ENCODE measurements around the gene GPR180. TPM values are rescaled to one million over a fixed set of nuclear protein-coding genes. Genes with fewer than 3 reads are reported as not detected.
"Not testable (repeated sequence)": the region's sequence is repeated elsewhere in the genome, so short reads cannot be mapped to it uniquely, and the experiment has no call there.

Gene GPR180
- total RNA-seq, 4 donors from 2014 or later: 10.4 to 13.3 (median 10.9) TPM

GRCh38 chr13:94623316-94623715 is 21.7 kb downstream of the GPR180 start:
- intact Hi-C loops (cut with DNase I): no loop called here
- Histone ChIP-seq H3K27ac (no peak overlapping the region), H3K36me3 (peaks cover 0 to 16% of the 10 kb centered on the region in 2 donors), H3K27me3 (no peaks in the 10 kb centered on the region), H3K9me3 (no peaks in the 10 kb centered on the region), H3K4me3 (replicated peaks in 1 of 3) (no peak overlapping the region), H3K4me1 (no peaks in the 10 kb centered on the region)
- WGBS, 2 donors: 91 to 95% methylated on average over 4 of the region's 4 CpGs
- no peak for TF ChIP-seq POLR2A (IDR thresholded peaks at IDR 0.05)
- TF ChIP-seq, protein P1, sequence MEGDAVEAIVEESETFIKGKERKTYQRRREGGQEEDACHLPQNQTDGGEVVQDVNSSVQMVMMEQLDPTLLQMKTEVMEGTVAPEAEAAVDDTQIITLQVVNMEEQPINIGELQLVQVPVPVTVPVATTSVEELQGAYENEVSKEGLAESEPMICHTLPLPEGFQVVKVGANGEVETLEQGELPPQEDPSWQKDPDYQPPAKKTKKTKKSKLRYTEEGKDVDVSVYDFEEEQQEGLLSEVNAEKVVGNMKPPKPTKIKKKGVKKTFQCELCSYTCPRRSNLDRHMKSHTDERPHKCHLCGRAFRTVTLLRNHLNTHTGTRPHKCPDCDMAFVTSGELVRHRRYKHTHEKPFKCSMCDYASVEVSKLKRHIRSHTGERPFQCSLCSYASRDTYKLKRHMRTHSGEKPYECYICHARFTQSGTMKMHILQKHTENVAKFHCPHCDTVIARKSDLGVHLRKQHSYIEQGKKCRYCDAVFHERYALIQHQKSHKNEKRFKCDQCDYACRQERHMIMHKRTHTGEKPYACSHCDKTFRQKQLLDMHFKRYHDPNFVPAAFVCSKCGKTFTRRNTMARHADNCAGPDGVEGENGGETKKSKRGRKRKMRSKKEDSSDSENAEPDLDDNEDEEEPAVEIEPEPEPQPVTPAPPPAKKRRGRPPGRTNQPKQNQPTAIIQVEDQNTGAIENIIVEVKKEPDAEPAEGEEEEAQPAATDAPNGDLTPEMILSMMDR (IDR thresholded peaks at IDR 0.05): no peak
- no peak for DNase-seq

- H3K4me1 ChIP-seq: no peaks in the 10 kb centered on the region
These were observed 29.2 kb downstream of the GPR180 start for GRCh38 chr13:94630858-94631257.

DNA sequence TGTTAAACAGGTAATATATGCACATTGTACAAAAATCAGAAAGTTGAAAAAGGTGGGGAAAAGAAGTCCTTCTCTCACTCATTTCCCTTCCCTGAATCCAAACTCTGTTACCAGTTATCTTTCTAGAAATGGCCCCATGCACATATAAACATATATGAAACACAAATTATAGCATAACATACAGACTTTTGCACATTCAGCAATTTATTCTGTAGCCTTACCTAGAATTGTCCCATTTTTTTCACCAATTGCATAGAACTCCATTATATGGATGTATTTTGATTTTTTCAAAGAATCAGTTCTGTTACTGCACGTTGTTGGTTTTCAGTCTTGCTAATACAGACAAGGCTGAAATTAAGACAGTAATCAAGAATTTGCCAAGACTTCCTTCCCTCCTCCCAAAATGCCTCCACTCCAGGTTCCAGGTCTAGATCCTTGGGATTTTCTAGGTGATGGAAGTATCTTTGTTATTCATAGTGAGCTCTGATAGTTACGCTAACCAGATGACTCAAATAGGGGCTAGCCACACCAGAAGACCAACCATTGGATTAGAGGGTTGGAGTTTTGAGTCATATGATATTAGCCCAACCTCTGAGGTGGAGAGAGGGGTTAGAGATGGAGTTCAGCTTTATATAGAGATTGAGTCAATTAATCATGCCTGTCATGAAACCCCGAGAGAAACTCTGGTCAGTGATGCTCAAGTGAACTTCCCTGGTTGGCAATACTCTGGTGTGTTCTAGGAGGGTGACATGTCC is 30.7 kb downstream of the GPR180 start:
- intact Hi-C loops (cut with DNase I): no loop called here
- 93 to 96% methylated on average over 3 of the region's 3 CpGs for WGBS, 2 donors

More at GRCh38 chr13:94630858-94631257, 29.2 kb downstream of the GPR180 start:
- Histone ChIP-seq H3K27me3 (no peaks in the 10 kb centered on the region), H3K9me3 (no peaks in the 10 kb centered on the region), H3K27ac (no peak overlapping the region), H3K36me3 (no peaks in the 10 kb centered on the region), H3K4me3 (replicated peaks in 1 of 3) (no peak overlapping the region)
- 74% methylated on average over 2 of the region's 2 CpGs; no CpG with 5 or more reads in 1 of the 2 donors for WGBS, 2 donors
- no peak for TF ChIP-seq POLR2A (IDR thresholded peaks at IDR 0.05)
- TF ChIP-seq, protein P1 (IDR thresholded peaks at IDR 0.05): no peak
- intact Hi-C loops (cut with DNase I): no loop called here
- peak in 1 of 2 donors; percentile 17 for DNase-seq

GRCh38 chr13:94636096-94636495 is 34.4 kb downstream of the GPR180 start:
- 78 to 80% methylated on average over 5 of the region's 5 CpGs for WGBS, 2 donors

More for the DNA sequence above, 30.7 kb downstream of the GPR180 start:
- no peak overlapping the region for H3K4me3 ChIP-seq (replicated peaks in 1 of 3)
- no peaks in the 10 kb centered on the region for H3K36me3 ChIP-seq
- no peaks in the 10 kb centered on the region for H3K9me3 ChIP-seq
- H3K4me1 ChIP-seq: no peaks in the 10 kb centered on the region
- H3K27me3 ChIP-seq: no peaks in the 10 kb centered on the region
- DNase-seq: no peak
- H3K27ac ChIP-seq: no peak overlapping the region
- no peak for TF ChIP-seq POLR2A (IDR thresholded peaks at IDR 0.05)
- TF ChIP-seq, protein P1 (IDR thresholded peaks at IDR 0.05): no peak

DNA sequence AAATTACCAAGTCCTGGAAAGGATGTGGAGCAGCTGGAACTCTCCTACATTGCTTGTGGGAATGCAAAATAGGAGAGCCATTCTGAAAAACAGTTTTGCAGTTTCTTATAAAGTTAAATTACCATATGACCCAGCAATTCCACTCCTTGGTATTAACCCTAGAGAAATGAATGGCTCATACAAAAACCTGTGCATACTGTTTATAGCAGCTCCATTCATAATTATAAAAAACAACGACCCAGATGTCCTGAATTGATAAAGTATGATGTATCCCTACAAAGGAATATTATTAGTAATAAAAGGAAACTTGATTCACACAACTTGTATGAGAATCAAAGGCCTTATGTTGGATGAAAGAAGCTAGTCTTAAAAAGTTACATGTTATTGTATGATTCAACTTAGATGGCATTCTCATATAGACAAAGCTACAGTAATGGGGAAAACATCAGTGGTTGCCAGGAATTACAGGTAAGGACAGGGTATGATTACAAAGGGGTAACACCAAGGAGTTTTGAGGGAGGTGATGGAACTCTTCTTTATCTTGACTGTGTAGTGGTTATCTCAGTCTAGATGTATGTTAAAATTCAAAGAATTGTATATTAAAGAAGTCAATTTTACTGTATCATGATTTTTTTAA is 35.4 kb downstream of the GPR180 start:
- no peaks in the 10 kb centered on the region for H3K9me3 ChIP-seq
- TF ChIP-seq POLR2A (IDR thresholded peaks at IDR 0.05): no peak
- TF ChIP-seq, protein P1 (IDR thresholded peaks at IDR 0.05): no peak
- H3K36me3 ChIP-seq: no peaks in the 10 kb centered on the region
- H3K27ac ChIP-seq: no peak overlapping the region
- 91 to 98% methylated on average over 1 of the region's 1 CpG for WGBS, 2 donors
- peaks cover 9 to 11% of the 10 kb centered on the region in 2 donors for H3K4me1 ChIP-seq
- intact Hi-C loops (cut with DNase I): no loop called here
- H3K27me3 ChIP-seq: no peaks in the 10 kb centered on the region
- H3K4me3 ChIP-seq (replicated peaks in 1 of 3): no peak overlapping the region
- DNase-seq: no peak

More at GRCh38 chr13:94636096-94636495, 34.4 kb downstream of the GPR180 start:
- H3K4me1 ChIP-seq; intact Hi-C loops (cut with DNase I); H3K9me3 ChIP-seq; DNase-seq; H3K27ac ChIP-seq; H3K27me3 ChIP-seq; H3K36me3 ChIP-seq; H3K4me3 ChIP-seq (replicated peaks in 1 of 3): not testable (repeated sequence)

DNA sequence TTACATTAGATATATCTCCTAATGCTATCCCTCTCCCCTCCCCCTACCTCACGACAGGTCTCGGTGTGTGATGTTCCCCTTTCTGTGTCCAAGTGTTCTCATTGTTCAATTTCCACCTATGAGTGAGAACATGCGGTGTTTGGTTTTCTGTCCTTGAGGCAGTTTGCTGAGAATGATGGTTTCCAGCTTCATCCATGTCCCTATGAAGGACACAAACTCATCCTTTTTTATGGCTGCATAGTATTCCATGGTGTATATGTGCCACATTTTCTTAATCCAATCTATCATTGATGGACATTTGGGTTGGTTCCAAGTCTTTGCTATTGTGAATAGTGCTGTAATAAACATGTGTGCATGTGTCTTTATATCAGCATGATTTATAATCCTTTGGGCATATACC is 36.0 kb downstream of the GPR180 start:
- H3K9me3 ChIP-seq; H3K27me3 ChIP-seq; intact Hi-C loops (cut with DNase I); DNase-seq; H3K4me3 ChIP-seq (replicated peaks in 1 of 3); H3K36me3 ChIP-seq; H3K27ac ChIP-seq: not testable (repeated sequence)
- peaks cover 9 to 11% of the 10 kb centered on the region in 2 donors for H3K4me1 ChIP-seq
- WGBS, 2 donors: 98 to 99% methylated on average over 3 of the region's 3 CpGs

Measured in thyroid gland (tissue), 4 donors.